HepG2 (cell line): ENCODE results near the gene MAGED4B. TPM values are rescaled to one million over a fixed set of nuclear protein-coding genes. Genes with fewer than 3 reads are reported as not detected.

ENCODE experiments used
- ATAC-seq: fragments of 200-7000 bp; cut with Tn5 transposase; 3 replicates; pipeline ENCODE4 v1.9.1; 2020; ENCODE audit warnings: mild to moderate bottlenecking, moderate library complexity
- BruUV-seq: library from RNA; stranded (reverse); fragments of 400-500 nt; replicated peaks from 2 replicates; lab custom pipeline; 2021; lab: Mats Ljungman, UMichigan
- CTCF ChIA-PET: fragments of 300-600 bp; formaldehyde crosslinking; extraction: SDS; loops from one replicate; lab custom pipeline; 2021; ENCODE audit warnings: low total read pairs, inconsistent platforms, low intra/inter-chr PET ratio; lab: Yijun Ruan, JAX
- POLR2A ChIA-PET: fragments of 350-600 bp; sonication (Branson Sonifier 250); formaldehyde crosslinking; loops from one replicate; lab custom pipeline; 2020; ENCODE audit warnings: antibody characterized with exemption, inconsistent platforms; lab: Yijun Ruan, JAX
- DNase-seq: peaks from one replicate; pipeline ENCODE4 v3.0.0-alpha.2; 2015; ENCODE audit warnings: low spot score
- FAIRE-seq: peaks from 3 replicates; lab custom pipeline; 2011; peaks lifted over from hg19 to GRCh38; lab: Jason Lieb, UNC
- H2AFZ ChIP-seq: one replicate; pipeline ENCODE4 v1.6.1; 2011; ENCODE audit warnings: low read length, inconsistent platforms
- H3K27ac ChIP-seq: fragments of 300-600 bp; 3 replicates; pipeline ENCODE4 v1.8.0; 2011; ENCODE audit warnings: mixed run types, mild to moderate bottlenecking, mixed read lengths, low read length, inconsistent platforms; ENCODE audit not compliant: insufficient read depth; ENCODE audit errors: extremely low read length
- H3K27me3 ChIP-seq, 2 experiments: fragments of 200-600 bp in 1 of 2; 2 replicates in 1 of 2; 3 replicates in 1 of 2; pipeline versions ENCODE4 v1.6.0 to v1.8.0; 2011; ENCODE audit warnings: low read length in 2 of 2, mild to moderate bottlenecking in 2 of 2, moderate library complexity in 2 of 2, inconsistent platforms in 1 of 2; ENCODE audit not compliant: insufficient read depth in 2 of 2, control insufficient read depth in 1 of 2
- H3K36me3 ChIP-seq, 2 experiments: fragments of 200-600 bp in 1 of 2; replicated peaks in 1 of 2; 2 replicates in 1 of 2; 3 replicates in 1 of 2; pipeline versions ENCODE4 v1.5.1 to v1.8.0; 2011; ENCODE audit warnings: low read length in 2 of 2, inconsistent platforms in 1 of 2; ENCODE audit not compliant: insufficient read depth in 2 of 2, control insufficient read depth in 1 of 2
- H3K4me1 ChIP-seq: 2 replicates; pipeline ENCODE4 v1.5.1; 2012; ENCODE audit warnings: low read length, inconsistent platforms; ENCODE audit not compliant: insufficient read depth
- H3K4me2 ChIP-seq: 2 replicates; pipeline ENCODE4 v1.6.0; 2011; ENCODE audit warnings: low read depth, low read length, inconsistent platforms
- H3K4me3 ChIP-seq, 3 experiments: fragments of 200-600 bp in 1 of 3; sonication (generic), shearing (Covaris generic) in 1 of 3; replicated peaks in 1 of 3; 2 replicates each; pipeline ENCODE4 v1.5.1; 2011 to 2016; ENCODE audit warnings: low read length in 3 of 3, inconsistent platforms in 2 of 3, low read depth in 2 of 3, mild to moderate bottlenecking in 2 of 3, control low read depth in 1 of 3, mixed read lengths in 1 of 3; ENCODE audit not compliant: insufficient read depth in 1 of 3
- H3K79me2 ChIP-seq: one replicate; pipeline ENCODE4 v1.6.1; 2011; ENCODE audit warnings: low read length, inconsistent platforms; ENCODE audit not compliant: insufficient read depth
- H3K9ac ChIP-seq: 2 replicates; pipeline ENCODE4 v1.6.0; 2011; ENCODE audit warnings: mild to moderate bottlenecking, low read depth, low read length, inconsistent platforms; ENCODE audit not compliant: insufficient read depth
- H3K9me3 ChIP-seq: 2 replicates; pipeline ENCODE4 v1.5.1; 2012; ENCODE audit warnings: mild to moderate bottlenecking, low read length
- H4K20me1 ChIP-seq: 2 replicates; pipeline ENCODE4 v1.6.0; 2011; ENCODE audit warnings: inconsistent platforms, mild to moderate bottlenecking, low read length, moderate library complexity; ENCODE audit not compliant: insufficient read depth
- CHD2 ChIP-seq: IDR thresholded peaks from 2 replicates; pipeline ENCODE4 v1.6.1; 2011; ENCODE audit warnings: low read depth, low read length, improper control_type of control experiment
- FOXA1 ChIP-seq, 2 experiments: fragments of 450-650 bp in 1 of 2; sonication (generic) in 1 of 2; formaldehyde crosslinking in 1 of 2; IDR thresholded peaks; 2 replicates each; pipeline versions ENCODE4 v1.4.0 to v1.6.1; 2016 to 2020; ENCODE audit warnings: missing genetic modification reagents in 1 of 2
- GPN1 ChIP-seq: sonication (generic); formaldehyde crosslinking; IDR thresholded peaks from 2 replicates; pipeline ENCODE4 v1.5.1; 2020; ENCODE audit warnings: missing genetic modification reagents, borderline replicate concordance
- KLF11 ChIP-seq: IDR thresholded peaks from 2 replicates; pipeline ENCODE4 v1.6.1; 2016; ENCODE audit warnings: missing compliant biosample characterization
- MYPOP ChIP-seq: sonication (generic); formaldehyde crosslinking; IDR thresholded peaks from 2 replicates; pipeline ENCODE4 v1.8.1; 2023; ENCODE audit warnings: mild to moderate bottlenecking, moderate library complexity, missing genetic modification reagents
- PATZ1 ChIP-seq: sonication (generic); formaldehyde crosslinking; IDR thresholded peaks from 2 replicates; pipeline ENCODE4 v1.4.0; 2020; ENCODE audit warnings: missing genetic modification reagents
- TOPORS ChIP-seq: sonication (generic); formaldehyde crosslinking; IDR thresholded peaks from 2 replicates; pipeline ENCODE4 v1.8.0; 2023; ENCODE audit warnings: mild to moderate bottlenecking, missing genetic modification reagents
- TSC22D2 ChIP-seq: sonication (generic); formaldehyde crosslinking; IDR thresholded peaks from 2 replicates; pipeline ENCODE4 v1.5.1; 2020; ENCODE audit warnings: missing genetic modification reagents, mild to moderate bottlenecking, borderline replicate concordance
- U2AF2 ChIP-seq: fragments of 200-400 bp; formaldehyde crosslinking; IDR thresholded peaks from 2 replicates; pipeline ENCODE4 v1.6.1; 2017; ENCODE audit warnings: low read depth, mild to moderate bottlenecking, low read length
- ZNF441 ChIP-seq: sonication (generic); formaldehyde crosslinking; IDR thresholded peaks from 2 replicates; pipeline ENCODE4 v1.7.0; 2021; ENCODE audit warnings: missing genetic modification reagents, borderline replicate concordance
- ZNF709 ChIP-seq: sonication (generic); formaldehyde crosslinking; IDR thresholded peaks from 2 replicates; pipeline ENCODE4 v1.5.0; 2020; ENCODE audit warnings: mild to moderate bottlenecking, missing genetic modification reagents
- ZNF784 ChIP-seq: sonication (generic); formaldehyde crosslinking; IDR thresholded peaks from 2 replicates; pipeline ENCODE4 v1.5.1; 2020; ENCODE audit warnings: missing genetic modification reagents, mild to moderate bottlenecking, borderline replicate concordance
- ZNF883 ChIP-seq: sonication (generic); formaldehyde crosslinking; IDR thresholded peaks from 2 replicates; pipeline ENCODE4 v1.5.1; 2020; ENCODE audit warnings: mild to moderate bottlenecking, missing genetic modification reagents; ENCODE audit errors: not compliant biosample characterization
- WGBS: methylation state at CpG from one replicate; pipeline ENCODE4 v1.1.6; 2017; ENCODE audit warnings: low lambda C conversion rate; 5-methylcytosine and 5-hydroxymethylcytosine counted together
- in situ Hi-C: cut with HindIII; loops from 2 replicates; pipeline ENCODE4 v1.10.0; 2017; ENCODE audit warnings: low pct_unique_long_range_greater_than_20kb; ENCODE audit not compliant: extremely low pct_ligation_motif_present
- intact Hi-C: fragments of 100-400 bp; cut with micrococcal nuclease; formaldehyde crosslinking; loops from one replicate; pipeline ENCODE4 v1.10.0; 2022; ENCODE audit not compliant: unreplicated experiment
- polyA plus RNA-seq, 8 experiments: library from polyadenylated mRNA; depleted of rRNA in 3 of 8; stranded (reverse) in 7 of 8; unstranded in 1 of 8; fragments of >200 nt; fragmentation: Illumina TruSeq in 4 of 8; extraction: Trizol in 4 of 8; gene quantifications; 2 replicates each; pipeline versions ENCODE4 v1.2.1 to v1.2.3, GENCODE V29; 2011 to 2016; ENCODE audit warnings: low read depth in 4 of 8, missing spikeins in 1 of 8, mixed read lengths in 1 of 8; ENCODE audit not compliant: insufficient read depth in 1 of 8
- total RNA-seq, 5 experiments: library from RNA; depleted of rRNA; stranded (reverse); fragments of >200 nt; fragmentation: Illumina TruSeq; extraction: Trizol; gene quantifications; 2 replicates each; pipeline ENCODE4 v1.2.3, GENCODE V29; 2016; ENCODE audit warnings: low read depth in 1 of 5
- TF ChIP-seq, protein P1 (sequence below): sonication (generic); formaldehyde crosslinking; IDR thresholded peaks from 2 replicates; pipeline ENCODE4 v1.8.1; 2023; ENCODE audit warnings: mild to moderate bottlenecking, missing genetic modification reagents
- TF ChIP-seq, protein P2 (sequence below): sonication (generic); formaldehyde crosslinking; IDR thresholded peaks from 2 replicates; pipeline ENCODE4 v1.4.0; 2020; ENCODE audit warnings: mild to moderate bottlenecking, missing genetic modification reagents, borderline replicate concordance
- TF ChIP-seq, protein P3 (sequence below): sonication (generic); formaldehyde crosslinking; IDR thresholded peaks from 2 replicates; pipeline ENCODE4 v1.4.0; 2020; ENCODE audit warnings: missing genetic modification reagents, mild to moderate bottlenecking, borderline replicate concordance

MAGED4B gene
- total and polyA plus RNA-seq, 2 of the 13 experiments (the other 11 are each of a cell fraction or from before 2014, with no cell fraction given), result 51.3 to 113 TPM

- H3K9ac ChIP-seq, result no peak overlapping the region
- no peaks in the 10 kb centered on the region for H3K27me3 ChIP-seq
- in situ Hi-C loops, result no loop called here
- H3K27ac ChIP-seq, result no peak overlapping the region
- FAIRE-seq (no peak), DNase-seq (no peak), ATAC-seq (no peak)
- H3K36me3 ChIP-seq, result no peaks in the 10 kb centered on the region
- 0% methylated on average over 3 of the region's 3 CpGs for WGBS
- BruUV-seq, result no TSS peak
- intact Hi-C loops, result no loop called here
- POLR2A ChIA-PET, result no interaction called here
- no peaks in the 10 kb centered on the region for H3K79me2 ChIP-seq
- no peak overlapping the region for H3K4me3 ChIP-seq
- no peaks in the 10 kb centered on the region for H3K9me3 ChIP-seq
- H4K20me1 ChIP-seq, result no peaks in the 10 kb centered on the region
- no peaks in the 10 kb centered on the region for H3K4me1 ChIP-seq
- no peak overlapping the region for H3K4me2 ChIP-seq
- H2AFZ ChIP-seq, result no peak overlapping the region
- CTCF ChIA-PET, result no interaction called here
- TF ChIP-seq FOXA1 (IDR thresholded peaks at IDR 0.05) (no peak), FOXA1 (CRISPR knock-in tag; IDR thresholded peaks at IDR 0.05) (no peak), MYPOP (CRISPR knock-in tag) (no peak), U2AF2 (no peak), ZNF441 (no peak), ZNF883 (CRISPR knock-in tag) (no peak), KLF11 (CRISPR knock-in tag) (no peak), PATZ1 (no peak), ZNF709 (no peak), TSC22D2 (CRISPR knock-in tag) (no peak), CHD2 (no peak), TOPORS (CRISPR knock-in tag) (no peak), ZNF784 (CRISPR knock-in tag) (no peak), GPN1 (CRISPR knock-in tag) (no peak)
- TF ChIP-seq, protein P1, sequence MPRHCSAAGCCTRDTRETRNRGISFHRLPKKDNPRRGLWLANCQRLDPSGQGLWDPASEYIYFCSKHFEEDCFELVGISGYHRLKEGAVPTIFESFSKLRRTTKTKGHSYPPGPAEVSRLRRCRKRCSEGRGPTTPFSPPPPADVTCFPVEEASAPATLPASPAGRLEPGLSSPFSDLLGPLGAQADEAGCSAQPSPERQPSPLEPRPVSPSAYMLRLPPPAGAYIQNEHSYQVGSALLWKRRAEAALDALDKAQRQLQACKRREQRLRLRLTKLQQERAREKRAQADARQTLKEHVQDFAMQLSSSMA (CRISPR knock-in tag), result no peak
- TF ChIP-seq, protein P2, sequence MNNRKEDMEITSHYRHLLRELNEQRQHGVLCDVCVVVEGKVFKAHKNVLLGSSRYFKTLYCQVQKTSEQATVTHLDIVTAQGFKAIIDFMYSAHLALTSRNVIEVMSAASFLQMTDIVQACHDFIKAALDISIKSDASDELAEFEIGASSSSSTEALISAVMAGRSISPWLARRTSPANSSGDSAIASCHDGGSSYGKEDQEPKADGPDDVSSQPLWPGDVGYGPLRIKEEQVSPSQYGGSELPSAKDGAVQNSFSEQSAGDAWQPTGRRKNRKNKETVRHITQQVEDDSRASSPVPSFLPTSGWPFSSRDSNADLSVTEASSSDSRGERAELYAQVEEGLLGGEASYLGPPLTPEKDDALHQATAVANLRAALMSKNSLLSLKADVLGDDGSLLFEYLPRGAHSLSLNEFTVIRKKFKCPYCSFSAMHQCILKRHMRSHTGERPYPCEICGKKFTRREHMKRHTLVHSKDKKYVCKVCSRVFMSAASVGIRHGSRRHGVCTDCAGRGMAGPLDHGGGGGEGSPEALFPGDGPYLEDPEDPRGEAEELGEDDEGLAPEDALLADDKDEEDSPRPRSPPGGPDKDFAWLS, result no peak
- TF ChIP-seq, protein P3, sequence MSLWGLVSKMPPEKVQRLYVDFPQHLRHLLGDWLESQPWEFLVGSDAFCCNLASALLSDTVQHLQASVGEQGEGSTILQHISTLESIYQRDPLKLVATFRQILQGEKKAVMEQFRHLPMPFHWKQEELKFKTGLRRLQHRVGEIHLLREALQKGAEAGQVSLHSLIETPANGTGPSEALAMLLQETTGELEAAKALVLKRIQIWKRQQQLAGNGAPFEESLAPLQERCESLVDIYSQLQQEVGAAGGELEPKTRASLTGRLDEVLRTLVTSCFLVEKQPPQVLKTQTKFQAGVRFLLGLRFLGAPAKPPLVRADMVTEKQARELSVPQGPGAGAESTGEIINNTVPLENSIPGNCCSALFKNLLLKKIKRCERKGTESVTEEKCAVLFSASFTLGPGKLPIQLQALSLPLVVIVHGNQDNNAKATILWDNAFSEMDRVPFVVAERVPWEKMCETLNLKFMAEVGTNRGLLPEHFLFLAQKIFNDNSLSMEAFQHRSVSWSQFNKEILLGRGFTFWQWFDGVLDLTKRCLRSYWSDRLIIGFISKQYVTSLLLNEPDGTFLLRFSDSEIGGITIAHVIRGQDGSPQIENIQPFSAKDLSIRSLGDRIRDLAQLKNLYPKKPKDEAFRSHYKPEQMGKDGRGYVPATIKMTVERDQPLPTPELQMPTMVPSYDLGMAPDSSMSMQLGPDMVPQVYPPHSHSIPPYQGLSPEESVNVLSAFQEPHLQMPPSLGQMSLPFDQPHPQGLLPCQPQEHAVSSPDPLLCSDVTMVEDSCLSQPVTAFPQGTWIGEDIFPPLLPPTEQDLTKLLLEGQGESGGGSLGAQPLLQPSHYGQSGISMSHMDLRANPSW (CRISPR knock-in tag), result no peak
Measured at GRCh38 chrX:52118262-52118661, 49.3 kb upstream of the MAGED4B start.
